ENCODE data around the gene USP51.
"Not testable (repeated sequence)": the region's sequence is repeated elsewhere in the genome, so short reads cannot be mapped to it uniquely, and the experiment has no call there.

- TF ChIP-seq, protein P1, sequence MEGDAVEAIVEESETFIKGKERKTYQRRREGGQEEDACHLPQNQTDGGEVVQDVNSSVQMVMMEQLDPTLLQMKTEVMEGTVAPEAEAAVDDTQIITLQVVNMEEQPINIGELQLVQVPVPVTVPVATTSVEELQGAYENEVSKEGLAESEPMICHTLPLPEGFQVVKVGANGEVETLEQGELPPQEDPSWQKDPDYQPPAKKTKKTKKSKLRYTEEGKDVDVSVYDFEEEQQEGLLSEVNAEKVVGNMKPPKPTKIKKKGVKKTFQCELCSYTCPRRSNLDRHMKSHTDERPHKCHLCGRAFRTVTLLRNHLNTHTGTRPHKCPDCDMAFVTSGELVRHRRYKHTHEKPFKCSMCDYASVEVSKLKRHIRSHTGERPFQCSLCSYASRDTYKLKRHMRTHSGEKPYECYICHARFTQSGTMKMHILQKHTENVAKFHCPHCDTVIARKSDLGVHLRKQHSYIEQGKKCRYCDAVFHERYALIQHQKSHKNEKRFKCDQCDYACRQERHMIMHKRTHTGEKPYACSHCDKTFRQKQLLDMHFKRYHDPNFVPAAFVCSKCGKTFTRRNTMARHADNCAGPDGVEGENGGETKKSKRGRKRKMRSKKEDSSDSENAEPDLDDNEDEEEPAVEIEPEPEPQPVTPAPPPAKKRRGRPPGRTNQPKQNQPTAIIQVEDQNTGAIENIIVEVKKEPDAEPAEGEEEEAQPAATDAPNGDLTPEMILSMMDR (IDR thresholded peaks at IDR 0.05; ENCODE audit: insufficient read depth, low read depth, low read length): not testable (repeated sequence)
- TF ChIP-seq EZH2 (IDR thresholded peaks at IDR 0.05; ENCODE audit: insufficient read depth, low read length): not testable (repeated sequence)
These were observed 27.3 kb upstream of the USP51 start for GRCh38 chrX:55516794-55517481.
